Measurements from ENCODE around the gene WDR75.
A peak's percentile ranks its signal among the peaks of the same experiment; 100 is the strongest.
"Not testable (repeated sequence)": the region's sequence is repeated elsewhere in the genome, so short reads cannot be mapped to it uniquely, and the experiment has no call there.

Gene WDR75

GRCh38 chr2:189440947-189441708 lies at the start of gene WDR75:
Gene WDR75 (plus strand): TSS chr2:189441474. CDS start chr2:189441493, 19 bp downstream.
- peak; percentile 91 for DNase-seq

- no peak for DNase-seq
Observed at GRCh38 chr2:189393440-189394111, 47.7 kb upstream of the WDR75 start.

GRCh38 chr2:189394525-189394924 lies 46.7 kb upstream of the WDR75 start:
- no peak for DNase-seq

GRCh38 chr2:189402932-189403331 lies 38.3 kb upstream of the WDR75 start:
- no peak for DNase-seq

GRCh38 chr2:189406586-189407233 lies 34.6 kb upstream of the WDR75 start:
- DNase-seq, result no peak

GRCh38 chr2:189407281-189408209 lies 33.7 kb upstream of the WDR75 start:
- DNase-seq, result no peak

- no peak for DNase-seq
Observed at GRCh38 chr2:189408294-189408693, 33.0 kb upstream of the WDR75 start.

- DNase-seq, result no peak
Observed at GRCh38 chr2:189409131-189409530, 32.1 kb upstream of the WDR75 start.

GRCh38 chr2:189409647-189410046 lies 31.6 kb upstream of the WDR75 start:
- no peak for DNase-seq

GRCh38 chr2:189411860-189412259 lies 29.4 kb upstream of the WDR75 start:
- no peak for DNase-seq

- DNase-seq, result no peak
Observed at GRCh38 chr2:189412330-189412953, 28.8 kb upstream of the WDR75 start.

GRCh38 chr2:189413249-189413648 lies 28.0 kb upstream of the WDR75 start:
- no peak for DNase-seq

GRCh38 chr2:189421644-189422043 lies 19.6 kb upstream of the WDR75 start:
- no peak for DNase-seq

- no peak for DNase-seq
Observed at GRCh38 chr2:189424961-189425360, 16.3 kb upstream of the WDR75 start.

- DNase-seq, result no peak
Observed at GRCh38 chr2:189425676-189426075, 15.6 kb upstream of the WDR75 start.

- no peak for DNase-seq
Observed at GRCh38 chr2:189426886-189427285, 14.4 kb upstream of the WDR75 start.

- DNase-seq, result no peak
Observed at GRCh38 chr2:189427872-189428271, 13.4 kb upstream of the WDR75 start.

GRCh38 chr2:189430448-189430847 lies 10.8 kb upstream of the WDR75 start:
- not testable (repeated sequence) for DNase-seq

GRCh38 chr2:189435803-189436202 lies 5.5 kb upstream of the WDR75 start:
- DNase-seq, result not testable (repeated sequence)

- no peak for DNase-seq
Observed at GRCh38 chr2:189437926-189438325, 3.3 kb upstream of the WDR75 start.

- DNase-seq, result no peak
Observed at GRCh38 chr2:189439342-189439741, 1.9 kb upstream of the WDR75 start.

- no peak for DNase-seq
Observed at GRCh38 chr2:189440644-189440946, 679 bp upstream of the WDR75 start.

- peak; percentile 45 for DNase-seq
Observed at GRCh38 chr2:189441709-189442074, 418 bp downstream of the WDR75 start.
